SIG-M5 (cell line): Measurements from ENCODE around the gene CYS1.
"Not testable (repeated sequence)": the region's sequence is repeated elsewhere in the genome, so short reads cannot be mapped to it uniquely, and the experiment has no call there.

Source experiments
- DNase-seq: peaks from one replicate; lab custom pipeline; 2025; lab: John Stamatoyannopoulos, UW

The CYS1 gene

DNA sequence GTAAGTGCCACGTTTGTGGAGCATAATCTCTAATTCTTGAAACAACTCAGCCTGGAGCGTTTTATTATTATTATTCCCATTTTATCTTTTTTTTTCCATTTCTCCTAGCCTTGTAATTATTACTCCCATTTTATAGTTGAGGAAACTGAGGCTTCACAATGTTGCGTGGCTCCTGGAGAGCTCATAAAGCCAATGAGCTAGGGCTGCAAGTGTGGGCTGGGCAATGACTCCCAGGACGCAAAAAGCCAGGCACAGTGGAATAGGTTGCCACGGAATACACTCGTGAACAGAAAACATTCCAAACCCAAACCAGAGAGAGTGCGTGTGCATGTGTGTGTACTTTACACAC is 50.4 kb downstream of the CYS1 start:
- no peak for DNase-seq

DNA sequence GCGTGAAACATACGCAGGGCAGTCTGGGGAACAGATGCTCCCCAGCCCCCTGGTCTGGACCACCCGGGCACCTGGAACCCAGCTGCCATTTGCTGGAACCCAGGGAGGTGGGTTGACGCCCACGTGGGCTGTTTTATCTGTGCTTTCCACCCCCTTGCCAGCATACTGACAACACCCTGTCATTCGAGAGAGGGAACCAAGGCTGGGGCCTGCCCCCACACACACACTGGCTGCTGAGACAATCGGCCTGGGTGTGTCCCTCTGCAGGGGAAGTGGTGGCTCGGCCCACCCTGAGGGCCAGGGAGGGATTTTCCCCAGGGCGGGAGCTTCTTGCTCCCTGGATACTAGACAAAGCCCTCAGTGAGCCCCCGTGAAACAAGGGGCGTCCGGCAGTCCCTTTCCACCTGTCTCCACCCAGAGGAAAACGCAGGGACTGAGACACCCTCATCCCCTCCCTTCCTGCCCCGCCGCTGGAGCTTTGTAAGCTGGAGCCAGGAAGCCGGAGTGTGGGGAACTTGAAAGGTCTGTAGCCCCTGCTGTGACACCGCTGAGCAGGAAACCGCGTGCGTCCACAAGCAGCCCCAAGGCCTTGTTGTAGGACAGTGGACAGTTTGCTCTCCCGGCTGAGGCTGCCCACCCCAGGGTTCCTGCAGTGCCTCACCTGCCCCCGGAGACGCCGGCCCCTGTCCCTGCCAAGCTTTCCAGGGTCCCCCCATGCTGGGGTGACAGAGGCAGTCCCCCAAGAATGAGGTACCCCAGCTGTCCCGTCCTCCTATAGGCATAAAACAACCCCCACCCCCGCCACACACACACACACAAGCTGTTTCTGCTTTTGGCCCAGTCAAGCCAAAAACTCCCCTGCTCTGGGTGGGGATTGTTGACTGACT is 51.0 kb downstream of the CYS1 start:
- no peak for DNase-seq

DNA sequence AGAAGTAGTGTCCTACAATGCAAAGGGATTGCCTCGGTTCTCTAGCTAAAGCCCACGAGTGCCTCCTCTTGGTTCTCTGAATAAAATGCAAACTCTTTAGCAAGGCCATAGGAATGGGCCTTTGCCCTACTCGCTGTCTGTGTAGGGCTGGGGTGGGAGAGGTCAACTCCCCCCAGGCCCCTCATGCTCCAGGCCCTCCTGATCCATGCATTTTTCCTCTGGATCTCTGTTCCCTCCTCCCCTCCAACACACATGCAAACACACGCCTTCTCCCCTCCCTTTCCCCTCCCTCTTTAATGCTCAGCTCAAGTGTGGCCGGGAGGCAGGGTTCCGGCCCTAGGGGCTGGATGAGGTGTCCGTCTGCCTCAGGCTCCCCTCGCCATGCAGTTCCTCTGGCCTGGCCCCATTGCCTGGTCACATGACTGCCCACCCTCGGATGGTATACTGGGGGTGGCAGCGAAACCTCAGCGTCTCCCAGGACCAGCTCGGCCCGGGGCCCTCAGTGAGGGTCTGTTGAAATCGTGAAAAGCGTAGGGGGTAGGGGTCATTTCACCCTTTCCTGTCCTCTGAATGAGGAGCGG is 51.7 kb downstream of the CYS1 start:
- no peak for DNase-seq

DNA sequence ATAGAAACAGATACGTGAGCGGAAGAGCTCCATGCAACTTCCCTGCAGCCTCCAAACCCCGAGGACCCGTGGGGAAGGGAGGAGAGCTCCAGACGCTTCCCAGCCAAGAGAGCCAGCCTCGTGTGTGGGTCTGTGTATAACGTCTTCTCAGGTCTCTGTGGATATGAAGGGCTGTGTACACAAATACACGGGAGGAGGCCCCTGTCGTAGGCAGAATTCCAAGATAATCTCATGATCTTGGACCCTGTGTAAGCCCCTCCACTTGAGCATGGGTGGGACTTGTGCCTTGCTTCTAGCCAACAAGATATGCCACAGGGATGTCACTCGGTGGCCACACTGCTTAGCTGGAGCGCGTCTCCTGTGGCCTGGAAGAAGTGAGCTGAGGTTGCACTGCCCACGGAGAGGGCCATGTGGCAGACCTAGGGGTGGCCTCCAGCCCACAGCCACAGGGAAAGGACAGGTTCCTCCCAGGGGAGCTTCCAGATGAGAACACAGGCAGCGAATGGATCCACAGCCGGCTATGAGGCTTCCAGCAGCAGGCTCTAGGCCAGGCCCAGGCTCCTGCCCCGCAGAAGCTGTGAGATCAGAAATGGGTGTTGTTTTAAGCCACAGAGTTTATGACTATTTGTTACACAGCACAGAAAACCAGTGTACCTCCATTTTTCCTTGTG is 52.4 kb downstream of the CYS1 start:
- no peak for DNase-seq

- DNase-seq = no peak
These were observed 53.2 kb downstream of the CYS1 start for GRCh38 chr2:10026940-10027569.

GRCh38 chr2:10022966-10023662 is 57.1 kb downstream of the CYS1 start:
- no peak for DNase-seq

DNA sequence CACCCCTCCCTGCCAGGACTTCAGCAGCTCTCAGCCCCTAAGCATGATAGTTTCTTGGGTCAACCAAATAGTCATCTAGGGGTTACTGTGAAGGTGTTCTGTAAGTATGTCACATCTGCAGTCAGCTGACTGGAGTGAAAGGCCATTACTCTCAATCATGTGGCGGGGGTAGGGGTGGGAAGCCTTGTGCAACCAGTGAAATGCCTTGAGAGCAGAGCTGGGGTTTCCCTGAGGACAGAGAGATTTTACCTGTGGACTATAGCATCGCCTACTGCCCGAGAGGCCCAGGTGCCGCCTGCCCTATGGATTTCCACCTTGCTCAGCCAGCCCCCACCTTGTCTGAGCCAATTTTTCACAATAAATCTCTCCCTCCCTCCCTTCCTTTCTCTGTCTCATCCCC is 57.8 kb downstream of the CYS1 start:
- DNase-seq = no peak

- DNase-seq = no peak
These were observed 58.2 kb downstream of the CYS1 start for GRCh38 chr2:10022041-10022421.

DNA sequence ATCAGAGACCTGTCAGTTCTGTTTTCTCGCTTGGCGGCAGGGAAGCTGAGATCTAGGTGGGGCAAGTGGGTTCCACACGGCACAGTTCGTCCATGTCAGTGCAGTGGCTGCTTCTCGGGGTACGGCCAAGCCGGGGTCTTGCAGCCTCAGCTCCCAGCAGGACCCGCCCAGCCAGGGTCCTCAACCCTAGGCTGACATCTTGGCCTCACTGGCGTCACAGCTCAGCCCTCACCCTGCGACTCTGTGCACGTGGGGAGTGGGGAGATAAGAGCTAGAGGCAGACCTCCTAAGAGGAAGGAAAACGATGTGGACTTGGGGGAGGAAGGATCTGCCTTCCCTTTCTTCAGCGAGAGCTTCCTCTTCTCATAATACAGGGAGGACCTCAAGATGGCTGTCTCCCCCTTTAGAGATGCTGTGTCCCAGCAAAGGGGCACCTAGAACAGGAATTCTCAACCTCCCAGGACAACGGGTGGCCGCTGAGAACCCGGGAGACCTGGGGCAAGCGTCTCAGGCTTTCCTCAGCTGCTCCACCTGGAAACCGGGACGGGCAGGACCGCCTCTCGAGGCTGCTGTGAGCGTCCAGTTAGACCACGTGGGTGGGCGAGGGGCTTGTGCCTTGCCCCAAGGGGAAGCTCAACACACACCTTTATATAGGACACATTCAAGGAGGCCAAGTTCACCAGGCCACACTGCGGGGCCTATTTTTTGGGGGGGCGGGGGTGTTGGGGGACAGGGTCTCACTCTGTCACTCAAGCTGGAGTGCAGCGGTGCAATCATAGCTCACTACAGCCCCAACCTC is 60.4 kb downstream of the CYS1 start:
- no peak for DNase-seq

DNA sequence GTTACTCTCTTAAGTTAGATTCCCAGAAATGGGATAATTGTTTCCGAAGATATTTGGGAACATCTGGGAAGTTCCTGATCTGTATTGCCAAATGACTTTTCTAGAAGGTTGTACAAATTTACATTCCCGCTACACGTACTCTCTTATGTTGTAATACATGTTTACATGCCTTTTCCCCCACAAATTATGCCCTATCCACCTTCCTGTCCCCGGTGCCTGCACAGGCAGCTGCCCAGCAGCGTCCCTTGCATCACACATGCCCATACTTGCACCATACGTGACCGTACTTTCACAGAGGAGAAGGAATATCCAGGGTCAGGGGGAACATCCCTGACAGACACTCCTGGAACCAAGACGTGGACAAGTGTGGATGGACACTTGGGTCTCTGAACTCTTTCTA is 61.0 kb downstream of the CYS1 start:
- no peak for DNase-seq

DNA sequence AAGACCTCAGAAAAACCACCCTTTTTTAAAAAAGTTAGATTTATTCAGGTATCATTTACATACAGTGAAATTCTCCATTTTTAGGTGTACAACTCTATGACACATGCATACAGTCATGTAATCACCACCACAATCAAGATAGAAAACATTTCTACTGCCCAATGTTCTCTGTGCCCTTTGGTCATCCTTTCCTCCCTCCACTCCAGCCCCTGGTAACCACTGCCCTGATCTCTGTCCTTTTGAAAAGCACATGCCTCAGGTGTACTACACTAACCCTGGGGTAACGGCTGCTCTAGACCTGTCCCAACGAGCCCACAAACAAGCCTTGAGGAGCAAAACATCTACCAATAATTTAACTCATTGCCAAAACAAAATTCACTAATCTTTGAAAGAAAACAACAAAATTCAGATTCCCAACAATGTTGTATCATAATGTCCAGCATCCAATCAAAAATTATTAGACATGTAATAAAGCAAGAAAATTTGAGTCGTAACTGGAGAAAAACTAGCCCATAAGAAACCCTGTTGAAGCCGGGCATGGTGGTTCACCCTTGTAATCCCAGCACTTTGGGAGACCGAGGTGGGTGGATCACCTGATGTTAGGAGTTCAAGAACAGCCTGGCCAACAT is 62.8 kb downstream of the CYS1 start:
- no peak for DNase-seq

- DNase-seq = no peak
These were observed 63.4 kb downstream of the CYS1 start for GRCh38 chr2:10016802-10017258.

GRCh38 chr2:10016001-10016801 is 64.0 kb downstream of the CYS1 start:
- DNase-seq = no peak

DNA sequence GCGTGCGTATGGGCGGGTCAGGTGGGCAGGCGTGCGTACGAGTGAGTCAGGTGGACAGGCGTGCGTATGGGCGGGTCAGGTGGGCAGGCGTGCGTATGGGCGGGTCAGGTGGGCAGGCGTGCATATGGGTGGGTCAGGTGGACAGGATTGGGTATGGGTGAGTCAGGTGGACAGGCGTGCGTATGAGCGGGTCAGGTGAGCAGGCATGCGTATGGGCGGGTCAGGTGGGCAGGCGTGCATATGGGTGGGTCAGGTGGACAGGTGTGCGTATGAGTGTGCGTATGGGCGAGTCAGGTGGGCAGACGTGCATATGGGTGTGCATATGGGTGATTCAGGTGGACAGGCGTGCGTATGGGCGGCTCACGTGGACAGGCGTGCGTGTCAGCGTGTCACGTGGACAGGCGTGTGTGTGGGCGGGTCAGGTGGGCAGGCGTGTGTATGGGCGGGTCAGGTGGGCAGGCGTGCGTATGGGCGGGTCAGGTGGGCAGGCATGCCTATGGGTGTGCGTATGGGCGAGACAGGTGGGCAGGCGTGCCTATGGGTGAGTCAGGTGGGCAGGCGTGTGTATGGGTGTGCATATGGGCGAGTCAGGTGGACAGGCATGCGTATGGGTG is 64.7 kb downstream of the CYS1 start:
- DNase-seq = not testable (repeated sequence)

GRCh38 chr2:10014418-10015190 is 65.6 kb downstream of the CYS1 start:
- no peak for DNase-seq

DNA sequence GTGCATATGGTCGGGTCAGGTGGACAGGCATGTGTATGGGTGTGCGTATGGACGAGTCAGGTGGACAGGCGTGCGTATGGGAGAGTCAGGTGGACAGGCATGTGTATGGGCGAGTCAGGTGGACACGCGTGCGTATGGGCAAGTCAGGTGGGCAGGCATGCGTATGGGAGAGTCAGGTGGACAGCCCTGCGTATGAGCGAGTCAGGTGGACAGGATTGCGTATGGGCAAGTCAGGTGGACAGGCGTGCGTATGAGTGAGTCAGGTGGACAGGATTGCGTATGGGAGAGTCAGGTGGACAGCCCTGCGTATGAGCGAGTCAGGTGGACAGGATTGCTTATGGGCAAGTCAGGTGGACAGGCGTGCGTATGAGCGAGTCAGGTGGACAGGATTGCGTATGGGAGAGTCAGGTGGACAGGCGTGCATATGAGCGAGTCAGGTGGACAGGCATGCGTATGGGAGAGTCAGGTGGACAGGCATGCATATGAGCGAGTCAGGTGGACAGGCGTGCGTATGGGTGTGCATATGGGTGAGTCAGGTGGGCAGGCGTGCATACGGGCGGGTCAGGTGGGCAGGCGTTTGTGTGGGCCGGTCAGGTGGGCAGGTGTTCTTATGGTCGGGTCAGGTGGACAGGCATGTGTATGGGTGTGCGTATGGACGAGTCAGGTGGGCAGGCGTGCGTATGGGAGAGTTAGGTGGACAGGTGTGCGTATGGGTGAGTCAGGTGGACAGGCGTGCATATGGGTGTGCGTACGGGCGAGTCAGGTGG is 66.4 kb downstream of the CYS1 start:
- not testable (repeated sequence) for DNase-seq

- no peak for DNase-seq
These were observed 67.2 kb downstream of the CYS1 start for GRCh38 chr2:10012963-10013461.
